ENCODE results near the gene NADSYN1. TPM values are rescaled to one million over a fixed set of nuclear protein-coding genes. Genes with fewer than 3 reads are reported as not detected.

The NADSYN1 gene
- total RNA-seq, 2 donors from 2014 or later, result 18.0 to 18.8 TPM

- DNase-seq (ENCODE audit: low spot score), result no peak
- peaks cover 0 to 9% of the 10 kb centered on the region in 2 donors for H3K4me1 ChIP-seq
- H3K27ac ChIP-seq, result no peak overlapping the region
- no peaks in the 10 kb centered on the region for H3K9me3 ChIP-seq
- H3K36me3 ChIP-seq, result peaks cover 41% of the 10 kb centered on the region
- H3K27me3 ChIP-seq, result no peaks in the 10 kb centered on the region
- TF ChIP-seq, protein P1, sequence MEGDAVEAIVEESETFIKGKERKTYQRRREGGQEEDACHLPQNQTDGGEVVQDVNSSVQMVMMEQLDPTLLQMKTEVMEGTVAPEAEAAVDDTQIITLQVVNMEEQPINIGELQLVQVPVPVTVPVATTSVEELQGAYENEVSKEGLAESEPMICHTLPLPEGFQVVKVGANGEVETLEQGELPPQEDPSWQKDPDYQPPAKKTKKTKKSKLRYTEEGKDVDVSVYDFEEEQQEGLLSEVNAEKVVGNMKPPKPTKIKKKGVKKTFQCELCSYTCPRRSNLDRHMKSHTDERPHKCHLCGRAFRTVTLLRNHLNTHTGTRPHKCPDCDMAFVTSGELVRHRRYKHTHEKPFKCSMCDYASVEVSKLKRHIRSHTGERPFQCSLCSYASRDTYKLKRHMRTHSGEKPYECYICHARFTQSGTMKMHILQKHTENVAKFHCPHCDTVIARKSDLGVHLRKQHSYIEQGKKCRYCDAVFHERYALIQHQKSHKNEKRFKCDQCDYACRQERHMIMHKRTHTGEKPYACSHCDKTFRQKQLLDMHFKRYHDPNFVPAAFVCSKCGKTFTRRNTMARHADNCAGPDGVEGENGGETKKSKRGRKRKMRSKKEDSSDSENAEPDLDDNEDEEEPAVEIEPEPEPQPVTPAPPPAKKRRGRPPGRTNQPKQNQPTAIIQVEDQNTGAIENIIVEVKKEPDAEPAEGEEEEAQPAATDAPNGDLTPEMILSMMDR (IDR thresholded peaks at IDR 0.05), result no peak
- no peak overlapping the region for H3K4me3 ChIP-seq
Observed at GRCh38 chr11:71502026-71502425, 49.0 kb downstream of the NADSYN1 start.

GRCh38 chr11:71502871-71503435 lies 50.0 kb downstream of the NADSYN1 start:
- no peak overlapping the region for H3K27ac ChIP-seq
- H3K27me3 ChIP-seq, result no peaks in the 10 kb centered on the region
- DNase-seq (ENCODE audit: low spot score), result no peak
- peaks cover 0 to 9% of the 10 kb centered on the region in 2 donors for H3K4me1 ChIP-seq
- TF ChIP-seq, protein P1 (IDR thresholded peaks at IDR 0.05), result no peak
- H3K4me3 ChIP-seq, result no peak overlapping the region
- peaks cover 0 to 7% of the 10 kb centered on the region in 2 donors for H3K9me3 ChIP-seq
- H3K36me3 ChIP-seq, result peaks cover 32% of the 10 kb centered on the region

GRCh38 chr11:71504531-71504930 lies 51.5 kb downstream of the NADSYN1 start:
- Histone ChIP-seq H3K4me3 (no peak overlapping the region), H3K27me3 (no peaks in the 10 kb centered on the region), H3K36me3 (peaks cover 16% of the 10 kb centered on the region), H3K9me3 (peaks cover 6 to 23% of the 10 kb centered on the region in 2 donors), H3K4me1 (peaks cover 0 to 3% of the 10 kb centered on the region in 2 donors), H3K27ac (no peak overlapping the region)
- DNase-seq (ENCODE audit: low spot score), result no peak
- TF ChIP-seq, protein P1 (IDR thresholded peaks at IDR 0.05), result no peak

GRCh38 chr11:71505001-71505400 lies 52.0 kb downstream of the NADSYN1 start:
- H3K27me3 ChIP-seq, result no peaks in the 10 kb centered on the region
- H3K9me3 ChIP-seq, result peaks cover 6 to 28% of the 10 kb centered on the region in 2 donors
- TF ChIP-seq, protein P1 (IDR thresholded peaks at IDR 0.05), result no peak
- no peak for DNase-seq (ENCODE audit: low spot score)
- no peak overlapping the region for H3K27ac ChIP-seq
- H3K4me3 ChIP-seq, result no peak overlapping the region
- no peaks in the 10 kb centered on the region for H3K4me1 ChIP-seq
- H3K36me3 ChIP-seq, result peaks cover 11% of the 10 kb centered on the region

DNA sequence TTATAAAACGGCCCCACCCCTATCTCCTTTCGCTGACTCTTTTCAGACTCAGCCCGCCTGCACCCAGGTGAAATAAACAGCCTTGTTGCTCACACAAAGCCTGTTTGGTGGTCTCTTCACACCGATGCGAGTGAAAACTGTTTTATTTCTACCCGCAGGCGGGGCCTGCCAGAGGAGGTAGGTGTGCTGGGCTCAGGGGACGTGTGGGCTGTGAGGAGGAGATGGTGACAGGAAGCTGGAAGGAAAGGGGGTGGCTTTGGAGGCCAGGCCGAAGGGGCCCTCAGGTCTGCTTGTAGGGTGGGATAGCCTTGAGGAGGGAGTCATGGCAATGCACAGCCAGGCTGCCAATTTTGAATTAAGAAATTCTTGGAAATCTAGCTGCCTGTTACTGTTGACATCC lies 52.8 kb downstream of the NADSYN1 start:
- no peak for DNase-seq (ENCODE audit: low spot score)
- no peak overlapping the region for H3K4me3 ChIP-seq

More for the DNA sequence above, 52.8 kb downstream of the NADSYN1 start:
- Histone ChIP-seq H3K9me3 (peaks cover 6 to 36% of the 10 kb centered on the region in 2 donors), H3K27ac (no peak overlapping the region), H3K4me1 (no peaks in the 10 kb centered on the region), H3K36me3 (peaks cover 11% of the 10 kb centered on the region), H3K27me3 (no peaks in the 10 kb centered on the region)
- TF ChIP-seq, protein P1 (IDR thresholded peaks at IDR 0.05), result no peak
